ENCODE data around the gene FATE1.

GRCh38 chrX:151704041-151704663 lies 11.7 kb upstream of the FATE1 start:
- TF ChIP-seq CTCF (IDR thresholded peaks at IDR 0.05; ENCODE audit: low read depth, low read length, missing input control), result no peak
- TF ChIP-seq MAX (IDR thresholded peaks at IDR 0.05), result no peak
- TF ChIP-seq FOXA1 (IDR thresholded peaks at IDR 0.05), result no peak
- no peak for TF ChIP-seq ATF3 (IDR thresholded peaks at IDR 0.05)
- TF ChIP-seq JUND (IDR thresholded peaks at IDR 0.05), result no peak
- no peak for TF ChIP-seq REST (IDR thresholded peaks at IDR 0.05)
- TF ChIP-seq TAF1 (conservative IDR thresholded peaks at IDR 0.05), result no peak
- TF ChIP-seq SP1 (IDR thresholded peaks at IDR 0.05), result no peak
- TF ChIP-seq YY1 (IDR thresholded peaks at IDR 0.05), result no peak
- no peak for TF ChIP-seq RAD21 (IDR thresholded peaks at IDR 0.05)
- no peak for TF ChIP-seq GABPA (IDR thresholded peaks at IDR 0.05 in 1 of 2, conservative IDR thresholded peaks at IDR 0.05 in 1 of 2)
- TF ChIP-seq EGR1 (IDR thresholded peaks at IDR 0.05; ENCODE audit: low read depth in 2 of 2), result no peak
- no peak for TF ChIP-seq ZBTB33 (IDR thresholded peaks at IDR 0.05)
- no peak for TF ChIP-seq HNF4G (IDR thresholded peaks at IDR 0.05)

Measured in liver (tissue), 3 donors.